ENCODE measurements around the gene SPEF2.

DNA sequence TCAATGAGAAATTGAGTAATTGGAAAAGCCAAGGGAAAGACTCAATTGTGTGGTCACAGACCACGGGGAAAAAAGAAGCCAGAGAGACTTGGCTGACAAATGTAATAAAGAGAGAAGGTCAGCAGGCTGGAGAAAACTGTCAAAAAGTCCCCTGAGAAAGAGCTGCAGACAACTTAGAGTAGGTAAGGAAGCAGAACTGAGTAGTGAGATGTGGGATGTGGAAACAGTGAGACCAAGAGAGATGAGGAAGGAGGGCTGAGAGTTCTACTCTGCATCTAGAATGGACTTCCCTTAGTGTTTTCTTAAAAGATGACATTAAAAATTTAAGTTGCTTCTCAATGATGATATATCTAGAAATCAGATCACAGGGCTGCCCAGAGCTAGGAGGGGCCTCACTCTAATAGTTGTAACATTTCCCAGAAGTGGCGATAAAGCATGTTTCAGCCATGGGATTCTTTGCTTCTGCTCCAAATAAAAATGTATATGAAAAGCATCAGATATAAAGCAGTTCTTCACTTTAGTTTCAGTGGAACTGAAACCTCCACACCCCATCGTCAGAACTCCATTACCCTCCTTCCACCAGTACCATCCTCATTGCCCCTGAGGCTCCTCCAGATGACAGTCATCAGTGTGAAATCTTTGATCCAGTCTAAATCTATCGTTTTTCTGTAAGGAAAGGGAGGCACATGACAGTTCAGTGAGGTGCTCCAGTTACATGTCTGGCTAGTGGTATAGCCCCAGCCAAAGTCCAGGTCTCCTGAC is 80.6 kb downstream of the SPEF2 start:
- TF ChIP-seq POLR2A (IDR thresholded peaks at IDR 0.05; ENCODE audit: low read depth, low read length) (no peak), POLR2AphosphoS5 (IDR thresholded peaks at IDR 0.05; ENCODE audit: low read depth, low read length) (no peak), TAF1 (IDR thresholded peaks at IDR 0.05; ENCODE audit: borderline replicate concordance, low read depth, low read length) (no peak)

Measured in GM12892 (cell line).